ENCODE results near the gene PDZD2. TPM values are rescaled to one million over a fixed set of nuclear protein-coding genes. Genes with fewer than 3 reads are reported as not detected.

The PDZD2 gene
- total RNA-seq, 2 donors from 2014 or later, result not detected

GRCh38 chr5:32132757-32133156, 493.8 kb downstream of the PDZD2 start:
- ATAC-seq (no peak), DNase-seq (ENCODE audit: low spot score) (no peak)
- peaks cover 39 to 48% of the 10 kb centered on the region in 2 donors for H3K4me1 Mint-ChIP-seq (ENCODE audit: low read depth in 2 of 2)
- peaks cover 22% of the 10 kb centered on the region for H3K36me3 Mint-ChIP-seq
- peak overlapping the region in 1 of 2 donors; percentile 19 for H3K27ac Mint-ChIP-seq
- H3K4me3 Mint-ChIP-seq, result no peak overlapping the region
- no peaks in the 10 kb centered on the region for H3K27me3 Mint-ChIP-seq
- no peaks in the 10 kb centered on the region for H3K9me3 Mint-ChIP-seq

GRCh38 chr5:32135086-32135485, 496.2 kb downstream of the PDZD2 start:
- no peak for DNase-seq (ENCODE audit: low spot score)
- H3K27me3 Mint-ChIP-seq, result no peaks in the 10 kb centered on the region
- no peak for ATAC-seq
- H3K4me3 Mint-ChIP-seq, result no peak overlapping the region
- peaks cover 34 to 42% of the 10 kb centered on the region in 2 donors for H3K4me1 Mint-ChIP-seq (ENCODE audit: low read depth in 2 of 2)
- no peaks in the 10 kb centered on the region for H3K9me3 Mint-ChIP-seq
- peak overlapping the region; percentile 18 to 51 for H3K27ac Mint-ChIP-seq
- H3K36me3 Mint-ChIP-seq, result peaks cover 26% of the 10 kb centered on the region

DNA sequence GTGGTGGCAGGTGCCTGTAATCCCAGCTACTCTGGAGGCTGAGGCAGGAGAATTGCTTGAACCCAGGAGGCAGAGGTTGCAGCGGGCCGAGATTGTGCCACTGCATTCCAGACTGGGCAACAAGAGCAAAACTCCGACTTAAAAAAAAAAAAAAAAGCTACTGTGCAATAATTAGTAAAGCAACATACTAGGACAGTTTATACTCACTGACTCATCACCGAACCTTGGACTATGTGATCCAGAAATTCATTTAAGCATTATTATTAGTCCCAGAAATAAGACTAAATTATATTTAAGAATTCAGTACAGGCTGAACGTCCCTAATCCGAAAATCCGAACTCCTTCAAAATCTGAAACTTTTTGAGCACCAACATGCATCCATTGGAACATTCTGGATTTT, 497.4 kb downstream of the PDZD2 start:
- Mint-ChIP-seq H3K36me3 (peaks cover 19% of the 10 kb centered on the region), H3K4me1 (ENCODE audit: low read depth in 2 of 2) (peaks cover 24 to 30% of the 10 kb centered on the region in 2 donors), H3K27me3 (no peaks in the 10 kb centered on the region), H3K9me3 (no peaks in the 10 kb centered on the region), H3K4me3 (no peak overlapping the region), H3K27ac (no peak overlapping the region)
- ATAC-seq (no peak), DNase-seq (ENCODE audit: low spot score) (no peak)

GRCh38 chr5:32138839-32139493, 500.0 kb downstream of the PDZD2 start:
- H3K27me3 Mint-ChIP-seq, result no peaks in the 10 kb centered on the region
- H3K4me3 Mint-ChIP-seq, result peak overlapping the region; percentile 28
- H3K9me3 Mint-ChIP-seq, result no peaks in the 10 kb centered on the region
- H3K4me1 Mint-ChIP-seq (ENCODE audit: low read depth in 2 of 2), result peaks cover 19 to 22% of the 10 kb centered on the region in 2 donors
- H3K27ac Mint-ChIP-seq, result peak overlapping the region; percentile 10 to 44
- ATAC-seq (no peak), DNase-seq (ENCODE audit: low spot score) (no peak)
- peaks cover 10% of the 10 kb centered on the region for H3K36me3 Mint-ChIP-seq

GRCh38 chr5:32143617-32144377, 504.9 kb downstream of the PDZD2 start:
- Mint-ChIP-seq H3K27ac (peak overlapping the region in 1 of 2 donors; percentile 12), H3K9me3 (no peaks in the 10 kb centered on the region), H3K4me3 (no peak overlapping the region), H3K27me3 (no peaks in the 10 kb centered on the region), H3K4me1 (ENCODE audit: low read depth in 2 of 2) (peaks cover 37 to 38% of the 10 kb centered on the region in 2 donors), H3K36me3 (peaks cover 4% of the 10 kb centered on the region)
- ATAC-seq (no peak), DNase-seq (ENCODE audit: low spot score) (no peak)

DNA sequence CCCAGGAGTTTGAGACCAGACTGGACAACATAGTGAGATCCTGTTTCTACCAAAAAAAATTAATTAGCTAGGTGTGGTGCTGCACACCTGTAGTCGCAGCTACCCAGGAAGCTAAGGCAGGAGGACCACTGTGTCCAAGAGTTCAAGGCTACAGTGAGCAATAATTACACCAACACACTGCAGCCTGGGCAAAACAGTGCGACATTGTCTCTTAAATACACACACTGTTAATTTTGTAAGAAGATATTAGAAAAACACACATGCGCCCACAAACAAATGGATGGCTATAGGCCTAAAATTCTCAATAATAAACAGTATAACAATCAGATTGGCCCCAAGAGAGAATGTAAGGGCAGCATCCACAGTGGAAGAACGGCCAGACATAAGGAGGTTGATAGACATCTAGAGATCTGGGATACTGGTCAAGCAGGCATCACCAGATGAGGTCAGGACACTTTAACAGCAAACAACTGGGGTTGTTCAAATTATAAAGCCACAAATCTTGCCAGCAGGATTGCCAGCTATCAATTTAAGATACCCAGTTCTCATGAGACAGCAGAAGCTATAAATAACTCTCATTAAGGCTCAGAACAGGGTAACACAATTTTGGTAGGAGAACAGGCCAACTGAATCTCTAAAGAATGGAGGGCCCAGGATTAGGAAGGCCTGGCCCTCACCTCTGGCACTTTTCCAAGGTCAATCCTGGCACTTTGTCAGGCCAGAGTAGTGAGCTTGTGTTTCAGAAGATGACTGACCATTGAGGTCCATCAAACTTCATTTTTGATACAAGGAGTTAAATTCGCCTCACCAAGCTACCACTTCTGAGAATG, 505.7 kb downstream of the PDZD2 start:
- Mint-ChIP-seq H3K4me1 (ENCODE audit: low read depth in 2 of 2) (peaks cover 37 to 38% of the 10 kb centered on the region in 2 donors), H3K27ac (peak overlapping the region in 1 of 2 donors; percentile 12), H3K36me3 (peaks cover 3% of the 10 kb centered on the region), H3K27me3 (no peaks in the 10 kb centered on the region), H3K9me3 (no peaks in the 10 kb centered on the region), H3K4me3 (no peak overlapping the region)
- DNase-seq (ENCODE audit: low spot score) (no peak), ATAC-seq (no peak)

GRCh38 chr5:32145378-32145777, 506.4 kb downstream of the PDZD2 start:
- no peaks in the 10 kb centered on the region for H3K9me3 Mint-ChIP-seq
- H3K27ac Mint-ChIP-seq, result peak overlapping the region in 1 of 2 donors; percentile 12
- DNase-seq (ENCODE audit: low spot score) (no peak), ATAC-seq (no peak)
- no peaks in the 10 kb centered on the region for H3K36me3 Mint-ChIP-seq
- no peak overlapping the region for H3K4me3 Mint-ChIP-seq
- peaks cover 34 to 36% of the 10 kb centered on the region in 2 donors for H3K4me1 Mint-ChIP-seq (ENCODE audit: low read depth in 2 of 2)
- H3K27me3 Mint-ChIP-seq, result no peaks in the 10 kb centered on the region

GRCh38 chr5:32147236-32147635, 508.3 kb downstream of the PDZD2 start:
- DNase-seq (ENCODE audit: low spot score), result no peak
- Mint-ChIP-seq H3K36me3 (no peaks in the 10 kb centered on the region), H3K9me3 (no peaks in the 10 kb centered on the region), H3K27me3 (no peaks in the 10 kb centered on the region), H3K4me1 (ENCODE audit: low read depth in 2 of 2) (peaks cover 41% of the 10 kb centered on the region in 2 donors), H3K27ac (peak overlapping the region; percentile 1 to 79), H3K4me3 (no peak overlapping the region)
- ATAC-seq, result no peak

DNA sequence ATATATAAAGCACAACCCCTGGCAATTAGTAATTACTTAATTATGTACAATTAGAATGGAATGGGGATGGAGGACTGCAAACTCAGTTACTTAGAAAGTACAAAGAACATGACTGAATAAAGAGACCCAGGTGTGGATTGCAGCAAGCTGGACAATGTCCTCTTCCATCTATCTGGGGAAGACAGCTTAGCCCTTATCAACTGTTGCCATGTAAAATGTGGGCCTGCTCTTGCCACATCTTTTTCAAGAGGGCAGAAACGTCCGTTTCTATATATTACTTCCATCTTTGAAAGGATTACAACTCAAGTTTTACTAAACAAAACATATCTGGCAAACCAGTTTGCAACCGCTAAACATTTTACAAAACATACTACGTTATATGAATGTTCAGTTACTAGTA, 509.0 kb downstream of the PDZD2 start:
- ATAC-seq, result no peak
- no peak for DNase-seq (ENCODE audit: low spot score)
- Mint-ChIP-seq H3K4me3 (no peak overlapping the region), H3K36me3 (no peaks in the 10 kb centered on the region), H3K27me3 (no peaks in the 10 kb centered on the region), H3K27ac (no peak overlapping the region), H3K9me3 (no peaks in the 10 kb centered on the region), H3K4me1 (ENCODE audit: low read depth in 2 of 2) (peaks cover 41 to 43% of the 10 kb centered on the region in 2 donors)

DNA sequence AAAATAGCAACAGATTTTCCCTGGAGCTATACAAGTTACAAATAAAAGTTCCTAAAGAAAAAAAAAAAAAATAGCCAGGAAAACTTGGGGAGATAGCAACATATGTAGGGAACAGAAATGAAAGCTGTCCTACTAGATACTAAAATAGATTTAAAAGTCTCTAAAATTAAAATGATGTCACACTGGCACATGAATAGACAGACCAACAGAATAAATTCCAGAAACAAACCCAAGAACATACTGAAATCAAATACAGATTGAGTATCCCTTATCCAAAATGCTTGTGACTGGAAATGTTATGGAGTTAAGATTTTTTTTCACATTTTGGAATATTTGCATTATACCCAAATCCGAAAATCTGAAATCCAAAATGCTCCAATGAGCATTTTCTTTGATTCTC, 511.4 kb downstream of the PDZD2 start:
- ATAC-seq (no peak), DNase-seq (ENCODE audit: low spot score) (no peak)
- Mint-ChIP-seq H3K4me1 (ENCODE audit: low read depth in 2 of 2) (peaks cover 36 to 41% of the 10 kb centered on the region in 2 donors), H3K9me3 (no peaks in the 10 kb centered on the region), H3K27me3 (no peaks in the 10 kb centered on the region), H3K27ac (peak overlapping the region in 1 of 2 donors; percentile 64), H3K36me3 (no peaks in the 10 kb centered on the region), H3K4me3 (no peak overlapping the region)

- ATAC-seq (no peak), DNase-seq (ENCODE audit: low spot score) (no peak)
- peaks cover 34 to 36% of the 10 kb centered on the region in 2 donors for H3K4me1 Mint-ChIP-seq (ENCODE audit: low read depth in 2 of 2)
- H3K9me3 Mint-ChIP-seq, result no peaks in the 10 kb centered on the region
- no peaks in the 10 kb centered on the region for H3K36me3 Mint-ChIP-seq
- peak overlapping the region in 1 of 2 donors; percentile 64 for H3K27ac Mint-ChIP-seq
- no peaks in the 10 kb centered on the region for H3K27me3 Mint-ChIP-seq
- no peak overlapping the region for H3K4me3 Mint-ChIP-seq
These were observed 512.3 kb downstream of the PDZD2 start for GRCh38 chr5:32151198-32151597.

DNA sequence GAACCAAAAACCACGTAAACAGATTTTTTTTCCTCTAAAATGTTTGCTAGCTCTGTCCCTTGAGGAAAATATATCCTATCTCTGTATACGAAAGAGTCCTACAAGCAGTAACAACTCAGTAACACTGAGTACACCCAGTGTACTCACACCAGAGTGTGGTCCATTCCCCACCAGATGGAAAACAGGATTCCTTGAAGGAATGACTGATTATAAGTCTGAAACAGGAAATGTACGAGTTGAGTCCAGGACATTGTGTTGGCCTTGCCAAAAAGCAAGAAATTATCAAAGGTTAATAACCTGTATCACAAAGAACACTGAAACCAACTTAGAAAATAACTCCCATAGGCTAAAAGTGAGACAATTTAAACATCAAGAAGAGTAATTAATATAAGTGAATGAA, 514.8 kb downstream of the PDZD2 start:
- DNase-seq (ENCODE audit: low spot score) (no peak), ATAC-seq (no peak)
- H3K4me3 Mint-ChIP-seq, result no peak overlapping the region
- H3K9me3 Mint-ChIP-seq, result no peaks in the 10 kb centered on the region
- no peaks in the 10 kb centered on the region for H3K27me3 Mint-ChIP-seq
- H3K4me1 Mint-ChIP-seq (ENCODE audit: low read depth in 2 of 2), result peaks cover 26 to 29% of the 10 kb centered on the region in 2 donors
- no peak overlapping the region for H3K27ac Mint-ChIP-seq
- no peaks in the 10 kb centered on the region for H3K36me3 Mint-ChIP-seq

GRCh38 chr5:32155211-32155610, 516.3 kb downstream of the PDZD2 start:
- H3K4me1 Mint-ChIP-seq (ENCODE audit: low read depth in 2 of 2), result peaks cover 21 to 24% of the 10 kb centered on the region in 2 donors
- no peaks in the 10 kb centered on the region for H3K27me3 Mint-ChIP-seq
- no peaks in the 10 kb centered on the region for H3K36me3 Mint-ChIP-seq
- no peaks in the 10 kb centered on the region for H3K9me3 Mint-ChIP-seq
- no peak for DNase-seq (ENCODE audit: low spot score)
- H3K27ac Mint-ChIP-seq, result no peak overlapping the region
- H3K4me3 Mint-ChIP-seq, result no peak overlapping the region
- no peak for ATAC-seq

GRCh38 chr5:32156635-32157034, 517.7 kb downstream of the PDZD2 start:
- H3K27ac Mint-ChIP-seq, result no peak overlapping the region
- H3K27me3 Mint-ChIP-seq, result no peaks in the 10 kb centered on the region
- H3K9me3 Mint-ChIP-seq, result no peaks in the 10 kb centered on the region
- DNase-seq (ENCODE audit: low spot score), result no peak
- H3K4me1 Mint-ChIP-seq (ENCODE audit: low read depth in 2 of 2), result peaks cover 27 to 28% of the 10 kb centered on the region in 2 donors
- H3K4me3 Mint-ChIP-seq, result no peak overlapping the region
- no peak for ATAC-seq
- no peaks in the 10 kb centered on the region for H3K36me3 Mint-ChIP-seq

Data from natural killer cell treated with Interleukin-12 subunit alpha and Interleukin-12 subunit beta and Interleukin-15 and Interleukin-18, amount 100 ng/mL, for 72 hours (primary cell).